ENCODE results near the gene S100A7A.

The S100A7A gene

GRCh38 chr1:153432874-153433681, 16.8 kb downstream of the S100A7A start:
- TF ChIP-seq, protein P1, sequence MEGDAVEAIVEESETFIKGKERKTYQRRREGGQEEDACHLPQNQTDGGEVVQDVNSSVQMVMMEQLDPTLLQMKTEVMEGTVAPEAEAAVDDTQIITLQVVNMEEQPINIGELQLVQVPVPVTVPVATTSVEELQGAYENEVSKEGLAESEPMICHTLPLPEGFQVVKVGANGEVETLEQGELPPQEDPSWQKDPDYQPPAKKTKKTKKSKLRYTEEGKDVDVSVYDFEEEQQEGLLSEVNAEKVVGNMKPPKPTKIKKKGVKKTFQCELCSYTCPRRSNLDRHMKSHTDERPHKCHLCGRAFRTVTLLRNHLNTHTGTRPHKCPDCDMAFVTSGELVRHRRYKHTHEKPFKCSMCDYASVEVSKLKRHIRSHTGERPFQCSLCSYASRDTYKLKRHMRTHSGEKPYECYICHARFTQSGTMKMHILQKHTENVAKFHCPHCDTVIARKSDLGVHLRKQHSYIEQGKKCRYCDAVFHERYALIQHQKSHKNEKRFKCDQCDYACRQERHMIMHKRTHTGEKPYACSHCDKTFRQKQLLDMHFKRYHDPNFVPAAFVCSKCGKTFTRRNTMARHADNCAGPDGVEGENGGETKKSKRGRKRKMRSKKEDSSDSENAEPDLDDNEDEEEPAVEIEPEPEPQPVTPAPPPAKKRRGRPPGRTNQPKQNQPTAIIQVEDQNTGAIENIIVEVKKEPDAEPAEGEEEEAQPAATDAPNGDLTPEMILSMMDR (conservative IDR thresholded peaks at IDR 0.05; ENCODE audit: low read depth, low read length) = no peak
- DNase-seq (ENCODE audit: low read depth) = no peak
- H3K4me3 ChIP-seq (ENCODE audit: low read length) = no peak overlapping the region

- DNase-seq (ENCODE audit: low read depth) = no peak
- TF ChIP-seq, protein P1 (conservative IDR thresholded peaks at IDR 0.05; ENCODE audit: low read depth, low read length) = no peak
- H3K4me3 ChIP-seq (ENCODE audit: low read length) = no peak overlapping the region
Measured at GRCh38 chr1:153434746-153435455, 18.6 kb downstream of the S100A7A start.

DNA sequence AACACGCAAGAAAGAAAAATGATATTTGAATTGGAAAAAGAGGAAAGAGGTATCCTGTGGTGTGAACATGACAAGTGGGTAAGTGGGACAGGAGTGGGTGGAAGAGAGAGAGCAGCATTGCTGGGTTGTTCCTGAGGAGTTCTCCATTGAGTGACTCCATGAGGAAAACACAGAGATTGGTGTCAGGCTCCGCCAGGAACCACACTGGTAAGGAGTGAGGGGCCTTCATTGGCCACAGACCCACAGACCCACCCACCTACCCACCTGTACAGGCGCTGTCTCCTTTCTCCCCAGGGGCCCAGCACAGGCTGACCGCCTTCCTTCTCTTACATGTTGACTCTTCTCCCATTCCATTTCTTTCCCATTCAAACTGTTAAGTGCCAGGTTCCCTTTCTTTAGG, 20.9 kb downstream of the S100A7A start:
- no peak for DNase-seq (ENCODE audit: low read depth)
- H3K4me3 ChIP-seq (ENCODE audit: low read length) = no peak overlapping the region
- TF ChIP-seq, protein P1 (conservative IDR thresholded peaks at IDR 0.05; ENCODE audit: low read depth, low read length) = no peak

DNA sequence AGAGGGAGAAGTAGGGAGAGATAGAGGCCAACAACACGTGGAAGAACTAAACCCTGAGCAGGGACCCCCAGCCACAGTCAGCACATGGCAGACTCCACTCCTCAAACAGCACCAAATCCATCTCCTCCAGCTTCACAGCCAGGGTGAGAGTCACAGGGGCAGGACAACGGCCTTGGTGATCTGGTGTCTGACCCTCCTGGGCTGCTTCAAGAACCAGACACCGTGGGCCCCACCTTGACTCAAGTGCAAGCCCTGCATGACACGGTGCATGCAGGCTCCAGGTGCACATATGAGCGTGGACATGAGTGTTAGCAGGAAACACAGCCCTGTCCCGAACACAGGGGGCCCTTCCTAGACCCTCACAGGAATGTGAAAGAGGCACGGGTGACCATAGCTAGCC, 22.3 kb downstream of the S100A7A start:
- no peak overlapping the region for H3K4me3 ChIP-seq (ENCODE audit: low read length)
- TF ChIP-seq, protein P1 (conservative IDR thresholded peaks at IDR 0.05; ENCODE audit: low read depth, low read length) = no peak
- no peak for DNase-seq (ENCODE audit: low read depth)

DNA sequence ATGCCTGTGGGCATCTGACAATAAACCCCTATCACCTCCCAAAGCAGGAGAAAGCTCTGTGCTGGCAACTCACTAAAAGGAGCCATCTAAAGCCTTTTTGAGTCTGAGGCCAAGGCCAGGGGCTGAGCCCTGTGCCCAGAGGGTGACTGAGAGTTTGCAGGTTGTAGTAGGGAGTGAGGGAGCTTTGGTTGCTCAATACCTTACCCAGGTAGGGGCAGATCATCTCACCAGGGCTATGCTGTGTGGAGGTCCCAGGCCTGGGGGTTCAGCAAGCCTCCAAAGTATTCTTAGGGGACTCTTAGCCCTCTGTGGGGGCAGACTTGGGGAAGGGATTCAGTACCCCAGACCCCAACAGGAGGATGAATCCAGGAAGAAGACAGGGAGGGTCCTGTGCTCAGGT, 23.0 kb downstream of the S100A7A start:
- TF ChIP-seq, protein P1 (conservative IDR thresholded peaks at IDR 0.05; ENCODE audit: low read depth, low read length) = no peak
- H3K4me3 ChIP-seq (ENCODE audit: low read length) = no peak overlapping the region
- DNase-seq (ENCODE audit: low read depth) = no peak

GRCh38 chr1:153441238-153441755, 25.0 kb downstream of the S100A7A start:
- H3K4me3 ChIP-seq (ENCODE audit: low read length) = no peak overlapping the region
- TF ChIP-seq, protein P1 (conservative IDR thresholded peaks at IDR 0.05; ENCODE audit: low read depth, low read length) = no peak
- no peak for DNase-seq (ENCODE audit: low read depth)
